HepG2 (cell line): ENCODE results near the gene MYO1G. TPM values are rescaled to one million over a fixed set of nuclear protein-coding genes. Genes with fewer than 3 reads are reported as not detected.

ENCODE experiments used
- ATAC-seq: fragments of 200-7000 bp; cut with Tn5 transposase; 3 replicates; pipeline ENCODE4 v1.9.1; 2020; ENCODE audit warnings: mild to moderate bottlenecking, moderate library complexity
- BruUV-seq: library from RNA; stranded (reverse); fragments of 400-500 nt; replicated peaks from 2 replicates; lab custom pipeline; 2021; lab: Mats Ljungman, UMichigan
- CTCF ChIA-PET: fragments of 300-600 bp; formaldehyde crosslinking; extraction: SDS; loops from one replicate; lab custom pipeline; 2021; ENCODE audit warnings: low total read pairs, inconsistent platforms, low intra/inter-chr PET ratio; lab: Yijun Ruan, JAX
- POLR2A ChIA-PET: fragments of 350-600 bp; sonication (Branson Sonifier 250); formaldehyde crosslinking; loops from one replicate; lab custom pipeline; 2020; ENCODE audit warnings: antibody characterized with exemption, inconsistent platforms; lab: Yijun Ruan, JAX
- DNase-seq: peaks from one replicate; pipeline ENCODE4 v3.0.0-alpha.2; 2015; ENCODE audit warnings: low spot score
- FAIRE-seq: peaks from 3 replicates; lab custom pipeline; 2011; peaks lifted over from hg19 to GRCh38; lab: Jason Lieb, UNC
- H2AFZ ChIP-seq: one replicate; pipeline ENCODE4 v1.6.1; 2011; ENCODE audit warnings: low read length, inconsistent platforms
- H3K27ac ChIP-seq: fragments of 300-600 bp; 3 replicates; pipeline ENCODE4 v1.8.0; 2011; ENCODE audit warnings: mixed run types, mild to moderate bottlenecking, mixed read lengths, low read length, inconsistent platforms; ENCODE audit not compliant: insufficient read depth; ENCODE audit errors: extremely low read length
- H3K27me3 ChIP-seq, 2 experiments: fragments of 200-600 bp in 1 of 2; 2 replicates in 1 of 2; 3 replicates in 1 of 2; pipeline versions ENCODE4 v1.6.0 to v1.8.0; 2011; ENCODE audit warnings: low read length in 2 of 2, mild to moderate bottlenecking in 2 of 2, moderate library complexity in 2 of 2, inconsistent platforms in 1 of 2; ENCODE audit not compliant: insufficient read depth in 2 of 2, control insufficient read depth in 1 of 2
- H3K36me3 ChIP-seq, 2 experiments: fragments of 200-600 bp in 1 of 2; replicated peaks in 1 of 2; 2 replicates in 1 of 2; 3 replicates in 1 of 2; pipeline versions ENCODE4 v1.5.1 to v1.8.0; 2011; ENCODE audit warnings: low read length in 2 of 2, inconsistent platforms in 1 of 2; ENCODE audit not compliant: insufficient read depth in 2 of 2, control insufficient read depth in 1 of 2
- H3K4me1 ChIP-seq: 2 replicates; pipeline ENCODE4 v1.5.1; 2012; ENCODE audit warnings: low read length, inconsistent platforms; ENCODE audit not compliant: insufficient read depth
- H3K4me2 ChIP-seq: 2 replicates; pipeline ENCODE4 v1.6.0; 2011; ENCODE audit warnings: low read depth, low read length, inconsistent platforms
- H3K4me3 ChIP-seq, 3 experiments: fragments of 200-600 bp in 1 of 3; sonication (generic), shearing (Covaris generic) in 1 of 3; replicated peaks in 1 of 3; 2 replicates each; pipeline ENCODE4 v1.5.1; 2011 to 2016; ENCODE audit warnings: low read length in 3 of 3, inconsistent platforms in 2 of 3, low read depth in 2 of 3, mild to moderate bottlenecking in 2 of 3, control low read depth in 1 of 3, mixed read lengths in 1 of 3; ENCODE audit not compliant: insufficient read depth in 1 of 3
- H3K79me2 ChIP-seq: one replicate; pipeline ENCODE4 v1.6.1; 2011; ENCODE audit warnings: low read length, inconsistent platforms; ENCODE audit not compliant: insufficient read depth
- H3K9ac ChIP-seq: 2 replicates; pipeline ENCODE4 v1.6.0; 2011; ENCODE audit warnings: mild to moderate bottlenecking, low read depth, low read length, inconsistent platforms; ENCODE audit not compliant: insufficient read depth
- H3K9me3 ChIP-seq: 2 replicates; pipeline ENCODE4 v1.5.1; 2012; ENCODE audit warnings: mild to moderate bottlenecking, low read length
- H4K20me1 ChIP-seq: 2 replicates; pipeline ENCODE4 v1.6.0; 2011; ENCODE audit warnings: inconsistent platforms, mild to moderate bottlenecking, low read length, moderate library complexity; ENCODE audit not compliant: insufficient read depth
- AGO1 ChIP-seq: fragments of 200-400 bp; formaldehyde crosslinking; IDR thresholded peaks from 2 replicates; pipeline ENCODE4 v1.6.1; 2017; ENCODE audit warnings: mild to moderate bottlenecking, low read depth, low read length, moderate library complexity; ENCODE audit not compliant: poor library complexity, severe bottlenecking
- AKAP8 ChIP-seq: sonication (generic); formaldehyde crosslinking; IDR thresholded peaks from 2 replicates; pipeline ENCODE4 v1.5.1; 2020; ENCODE audit warnings: mild to moderate bottlenecking, missing genetic modification reagents
- ELF3 ChIP-seq: IDR thresholded peaks from 2 replicates; pipeline ENCODE4 v1.6.1; 2016; ENCODE audit warnings: missing genetic modification reagents, missing compliant biosample characterization
- ERF ChIP-seq: IDR thresholded peaks from 2 replicates; pipeline ENCODE4 v1.6.1; 2018; ENCODE audit warnings: missing biosample characterization, missing genetic modification reagents
- ETV6 ChIP-seq: sonication (generic); formaldehyde crosslinking; conservative IDR thresholded peaks from 2 replicates; pipeline ENCODE4 v1.4.0; 2020; ENCODE audit warnings: missing genetic modification reagents
- FLYWCH1 ChIP-seq: sonication (generic); formaldehyde crosslinking; IDR thresholded peaks from 2 replicates; pipeline ENCODE4 v1.8.1; 2023; ENCODE audit warnings: mild to moderate bottlenecking, missing genetic modification reagents
- HNF4G ChIP-seq, 2 experiments: sonication (generic) in 1 of 2; formaldehyde crosslinking in 1 of 2; IDR thresholded peaks; 2 replicates each; pipeline versions ENCODE4 v1.4.0 to v1.6.1; 2011 to 2020; ENCODE audit warnings: borderline replicate concordance in 2 of 2, low read depth in 2 of 2, mild to moderate bottlenecking in 2 of 2, low read length in 1 of 2, missing genetic modification reagents in 1 of 2, moderate library complexity in 1 of 2
- HNRNPH1 ChIP-seq: fragments of 200-400 bp; formaldehyde crosslinking; optimal IDR thresholded peaks from 2 replicates; pipeline ENCODE3; 2017; ENCODE audit warnings: mild to moderate bottlenecking, low read depth, low read length
- IRF1 ChIP-seq: sonication (generic); formaldehyde crosslinking; IDR thresholded peaks from 2 replicates; pipeline ENCODE4 v1.4.0; 2020; ENCODE audit warnings: low read depth, mild to moderate bottlenecking, missing genetic modification reagents
- MIXL1 ChIP-seq: IDR thresholded peaks from 2 replicates; pipeline ENCODE4 v1.6.1; 2016
- RFX1 ChIP-seq: fragments of 450-650 bp; IDR thresholded peaks from 2 replicates; pipeline ENCODE4 v1.6.1; 2017
- RFX3 ChIP-seq: IDR thresholded peaks from 2 replicates; pipeline ENCODE4 v1.6.1; 2016; ENCODE audit warnings: missing biosample characterization, missing genetic modification reagents
- TBX2 ChIP-seq: sonication (generic); formaldehyde crosslinking; IDR thresholded peaks from 2 replicates; pipeline ENCODE4 v1.5.0; 2020; ENCODE audit warnings: missing genetic modification reagents, mild to moderate bottlenecking, borderline replicate concordance
- ZFP36L2 ChIP-seq: sonication (generic); formaldehyde crosslinking; IDR thresholded peaks from 2 replicates; pipeline ENCODE4 v1.4.0; 2020; ENCODE audit warnings: missing genetic modification reagents
- ZMYM3 ChIP-seq: sonication (generic); formaldehyde crosslinking; IDR thresholded peaks from 2 replicates; pipeline ENCODE4 v1.5.1; 2020; ENCODE audit warnings: mild to moderate bottlenecking, missing genetic modification reagents
- ZMYM4 ChIP-seq: sonication (generic); formaldehyde crosslinking; IDR thresholded peaks from 2 replicates; pipeline ENCODE4 v1.8.1; 2023; ENCODE audit warnings: mild to moderate bottlenecking, missing genetic modification reagents
- ZNF253 ChIP-seq: sonication (generic); formaldehyde crosslinking; IDR thresholded peaks from 2 replicates; pipeline ENCODE4 v1.8.0; 2022; ENCODE audit warnings: mild to moderate bottlenecking, missing genetic modification reagents, borderline replicate concordance
- ZNF280B ChIP-seq: sonication (generic); formaldehyde crosslinking; IDR thresholded peaks from 2 replicates; pipeline ENCODE4 v1.5.0; 2020; ENCODE audit warnings: missing genetic modification reagents, mild to moderate bottlenecking, borderline replicate concordance
- ZNF317 ChIP-seq: sonication (generic); formaldehyde crosslinking; IDR thresholded peaks from 2 replicates; pipeline ENCODE4 v1.5.0; 2020; ENCODE audit warnings: mild to moderate bottlenecking, missing genetic modification reagents
- ZNF367 ChIP-seq: sonication (generic); formaldehyde crosslinking; IDR thresholded peaks from 2 replicates; pipeline ENCODE4 v1.4.0; 2020; ENCODE audit warnings: missing genetic modification reagents, borderline replicate concordance
- ZNF451 ChIP-seq: sonication (generic); formaldehyde crosslinking; IDR thresholded peaks from 2 replicates; pipeline ENCODE4 v1.5.0; 2020; ENCODE audit warnings: mild to moderate bottlenecking, missing genetic modification reagents
- ZNF501 ChIP-seq: sonication (generic); formaldehyde crosslinking; IDR thresholded peaks from 2 replicates; pipeline ENCODE4 v1.5.1; 2020; ENCODE audit warnings: mild to moderate bottlenecking, moderate library complexity, missing genetic modification reagents
- ZNF616 ChIP-seq: sonication (generic); formaldehyde crosslinking; IDR thresholded peaks from 2 replicates; pipeline ENCODE4 v1.5.0; 2020; ENCODE audit warnings: low read depth, mild to moderate bottlenecking, missing genetic modification reagents
- ZNF790 ChIP-seq: sonication (generic); formaldehyde crosslinking; IDR thresholded peaks from 2 replicates; pipeline ENCODE4 v1.8.0; 2022; ENCODE audit warnings: missing genetic modification reagents, mild to moderate bottlenecking, borderline replicate concordance
- WGBS: methylation state at CpG from one replicate; pipeline ENCODE4 v1.1.6; 2017; ENCODE audit warnings: low lambda C conversion rate; 5-methylcytosine and 5-hydroxymethylcytosine counted together
- in situ Hi-C: cut with HindIII; loops from 2 replicates; pipeline ENCODE4 v1.10.0; 2017; ENCODE audit warnings: low pct_unique_long_range_greater_than_20kb; ENCODE audit not compliant: extremely low pct_ligation_motif_present
- intact Hi-C: fragments of 100-400 bp; cut with micrococcal nuclease; formaldehyde crosslinking; loops from one replicate; pipeline ENCODE4 v1.10.0; 2022; ENCODE audit not compliant: unreplicated experiment
- polyA plus RNA-seq, 8 experiments: library from polyadenylated mRNA; depleted of rRNA in 3 of 8; stranded (reverse) in 7 of 8; unstranded in 1 of 8; fragments of >200 nt; fragmentation: Illumina TruSeq in 4 of 8; extraction: Trizol in 4 of 8; gene quantifications; 2 replicates each; pipeline versions ENCODE4 v1.2.1 to v1.2.3, GENCODE V29; 2011 to 2016; ENCODE audit warnings: low read depth in 4 of 8, missing spikeins in 1 of 8, mixed read lengths in 1 of 8; ENCODE audit not compliant: insufficient read depth in 1 of 8
- total RNA-seq, 5 experiments: library from RNA; depleted of rRNA; stranded (reverse); fragments of >200 nt; fragmentation: Illumina TruSeq; extraction: Trizol; gene quantifications; 2 replicates each; pipeline ENCODE4 v1.2.3, GENCODE V29; 2016; ENCODE audit warnings: low read depth in 1 of 5

The MYO1G gene
- total and polyA plus RNA-seq, 2 of the 13 experiments (the other 11 are each of a cell fraction or from before 2014, with no cell fraction given): 0.29 to 1.1 TPM

GRCh38 chr7:45026984-45027773 lies 48.4 kb upstream of the MYO1G start:
- BruUV-seq: no TSS peak
- DNase-seq: peak; percentile 40
- Histone ChIP-seq H3K27me3 (no peaks in the 10 kb centered on the region), H3K4me1 (peaks cover 35% of the 10 kb centered on the region), H3K4me3 (no peak overlapping the region), H3K9me3 (no peaks in the 10 kb centered on the region), H3K36me3 (no peaks in the 10 kb centered on the region), H4K20me1 (no peaks in the 10 kb centered on the region), H3K27ac (peak overlapping the region; percentile 66), H3K9ac (no peak overlapping the region; the same call in 1 of the 2 replicates), H2AFZ (no peak overlapping the region), H3K79me2 (peaks cover 3% of the 10 kb centered on the region), H3K4me2 (peak overlapping the region; percentile 55)
- whole genome bisulfite sequencing: 82% methylated on average over 6 of the region's 10 CpGs
- in situ Hi-C loops: no loop called here
- ChIA-PET POLR2A (interaction anchor here (0.9 to 1.3 kb wide), 2 partner anchors 9 to 12 kb away, joined by 3 read pairs; no protein-coding TSS in a partner anchor), CTCF (no interaction called here)
- peak; percentile 83 for ATAC-seq
- FAIRE-seq: peak; percentile 57
- intact Hi-C loops: no loop called here
- TF ChIP-seq ZMYM3 (CRISPR knock-in tag) (peak; percentile 44; the same call in 1 of the 2 replicates), ZNF280B (CRISPR knock-in tag) (no peak), RFX3 (CRISPR knock-in tag) (no peak), ERF (CRISPR knock-in tag) (peak; percentile 50), IRF1 (no peak), ZMYM4 (0 out of 2 replicates have a peak, but pooled peaks have one; percentile 23), ZNF790 (CRISPR knock-in tag) (no peak), ZNF451 (CRISPR knock-in tag) (no peak), ZNF367 (CRISPR knock-in tag) (no peak), ETV6 (no peak), RFX1 (no peak), ZNF253 (CRISPR knock-in tag) (no peak), AGO1 (no peak), MIXL1 (CRISPR knock-in tag) (0 out of 2 replicates have a peak, but pooled peaks have one; percentile 32), ZNF317 (CRISPR knock-in tag) (peak; percentile 78), FLYWCH1 (CRISPR knock-in tag) (no peak), HNF4G (IDR thresholded peaks at IDR 0.05; ENCODE audit: borderline replicate concordance, low read depth, low read length) (0 out of 2 replicates have a peak, but pooled peaks have one; percentile 13), HNF4G (CRISPR knock-in tag; IDR thresholded peaks at IDR 0.05; ENCODE audit: borderline replicate concordance, low read depth) (no peak; the same call in 1 of the 2 replicates), ZFP36L2 (CRISPR knock-in tag) (no peak), TBX2 (CRISPR knock-in tag) (peak; percentile 29; the same call in 1 of the 2 replicates), AKAP8 (no peak), ELF3 (CRISPR knock-in tag) (peak; percentile 54), ZNF501 (CRISPR knock-in tag) (0 out of 2 replicates have a peak, but pooled peaks have one; percentile 43), HNRNPH1 (no peak), ZNF616 (CRISPR knock-in tag) (no peak)
